Bronchial epithelial cell (primary cell): ENCODE results near the gene SNTB2. TPM values are rescaled to one million over a fixed set of nuclear protein-coding genes. Genes with fewer than 3 reads are reported as not detected.

Experiments
- DNase-seq: peaks from one replicate; pipeline ENCODE4 v3.0.0-alpha.2; 2010; ENCODE audit warnings: low read depth
- FAIRE-seq: peaks from 2 replicates; lab custom pipeline; 2011; peaks lifted over from hg19 to GRCh38; lab: Jason Lieb, UNC
- H3K27me3 ChIP-seq: 2 replicates; pipeline ENCODE4 v1.5.1; 2011; ENCODE audit warnings: low read length; ENCODE audit not compliant: control insufficient read depth, insufficient read depth
- H3K36me3 ChIP-seq: 2 replicates; pipeline ENCODE4 v1.5.1; 2011; ENCODE audit warnings: low read length; ENCODE audit not compliant: control insufficient read depth, insufficient read depth
- H3K4me3 ChIP-seq: 2 replicates; pipeline ENCODE4 v1.5.1; 2011; ENCODE audit warnings: mild to moderate bottlenecking, low read depth, low read length, control low read depth
- total RNA-seq: library from RNA; depleted of rRNA; stranded (reverse); fragments of >200 nt; gene quantifications from 2 replicates; pipeline ENCODE4 v1.2.1, GENCODE V29; 2014
- TF ChIP-seq, protein P1 (sequence below): IDR thresholded peaks from 2 replicates; pipeline ENCODE4 v1.5.1; 2011; ENCODE audit warnings: mild to moderate bottlenecking, moderate library complexity, low read length, control low read depth, inconsistent platforms; ENCODE audit not compliant: insufficient read depth, severe bottlenecking

The SNTB2 gene
- total RNA-seq, 1 donor from 2014 or later, result 10.5 TPM

DNA sequence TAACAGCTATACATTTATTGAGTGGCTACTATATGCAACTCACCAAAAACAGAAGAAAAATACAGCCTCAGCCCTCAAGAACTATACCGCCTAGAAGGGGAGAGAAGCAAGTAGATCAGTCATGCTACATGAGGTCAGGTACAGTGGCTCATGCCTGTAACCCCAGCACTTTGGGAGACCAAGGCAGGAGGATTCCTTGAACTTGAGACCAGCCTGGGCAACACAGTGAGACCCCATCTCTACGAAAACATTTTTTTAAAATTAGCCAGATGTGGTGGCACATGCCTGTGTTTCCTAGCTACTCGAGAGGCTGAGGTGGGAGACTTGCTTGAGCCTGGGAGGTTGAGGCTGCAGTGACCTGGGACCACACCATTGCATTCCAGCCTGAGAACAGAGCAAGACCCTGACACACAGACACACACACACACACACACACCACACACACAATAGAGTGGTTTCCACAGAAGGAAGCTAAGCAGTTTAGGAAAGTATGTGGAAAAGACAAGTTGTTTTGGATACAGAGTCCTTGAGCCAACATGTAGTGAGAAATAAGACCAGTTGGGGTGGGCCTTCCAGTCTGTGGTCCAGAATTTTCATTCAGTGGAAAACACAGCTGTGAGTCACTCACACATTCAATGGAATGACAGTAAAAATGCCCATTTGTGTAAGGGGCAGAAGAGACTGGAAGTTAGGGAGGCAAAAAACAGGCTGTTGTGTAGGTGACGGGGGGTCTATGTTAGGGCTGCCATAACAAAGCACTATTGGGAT, 10.7 kb upstream of the SNTB2 start:
- Histone ChIP-seq H3K36me3 (no peaks in the 10 kb centered on the region), H3K27me3 (no peaks in the 10 kb centered on the region), H3K4me3 (no peak overlapping the region)
- DNase-seq, result no peak
- FAIRE-seq, result no peak
- TF ChIP-seq, protein P1, sequence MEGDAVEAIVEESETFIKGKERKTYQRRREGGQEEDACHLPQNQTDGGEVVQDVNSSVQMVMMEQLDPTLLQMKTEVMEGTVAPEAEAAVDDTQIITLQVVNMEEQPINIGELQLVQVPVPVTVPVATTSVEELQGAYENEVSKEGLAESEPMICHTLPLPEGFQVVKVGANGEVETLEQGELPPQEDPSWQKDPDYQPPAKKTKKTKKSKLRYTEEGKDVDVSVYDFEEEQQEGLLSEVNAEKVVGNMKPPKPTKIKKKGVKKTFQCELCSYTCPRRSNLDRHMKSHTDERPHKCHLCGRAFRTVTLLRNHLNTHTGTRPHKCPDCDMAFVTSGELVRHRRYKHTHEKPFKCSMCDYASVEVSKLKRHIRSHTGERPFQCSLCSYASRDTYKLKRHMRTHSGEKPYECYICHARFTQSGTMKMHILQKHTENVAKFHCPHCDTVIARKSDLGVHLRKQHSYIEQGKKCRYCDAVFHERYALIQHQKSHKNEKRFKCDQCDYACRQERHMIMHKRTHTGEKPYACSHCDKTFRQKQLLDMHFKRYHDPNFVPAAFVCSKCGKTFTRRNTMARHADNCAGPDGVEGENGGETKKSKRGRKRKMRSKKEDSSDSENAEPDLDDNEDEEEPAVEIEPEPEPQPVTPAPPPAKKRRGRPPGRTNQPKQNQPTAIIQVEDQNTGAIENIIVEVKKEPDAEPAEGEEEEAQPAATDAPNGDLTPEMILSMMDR, result no peak

DNA sequence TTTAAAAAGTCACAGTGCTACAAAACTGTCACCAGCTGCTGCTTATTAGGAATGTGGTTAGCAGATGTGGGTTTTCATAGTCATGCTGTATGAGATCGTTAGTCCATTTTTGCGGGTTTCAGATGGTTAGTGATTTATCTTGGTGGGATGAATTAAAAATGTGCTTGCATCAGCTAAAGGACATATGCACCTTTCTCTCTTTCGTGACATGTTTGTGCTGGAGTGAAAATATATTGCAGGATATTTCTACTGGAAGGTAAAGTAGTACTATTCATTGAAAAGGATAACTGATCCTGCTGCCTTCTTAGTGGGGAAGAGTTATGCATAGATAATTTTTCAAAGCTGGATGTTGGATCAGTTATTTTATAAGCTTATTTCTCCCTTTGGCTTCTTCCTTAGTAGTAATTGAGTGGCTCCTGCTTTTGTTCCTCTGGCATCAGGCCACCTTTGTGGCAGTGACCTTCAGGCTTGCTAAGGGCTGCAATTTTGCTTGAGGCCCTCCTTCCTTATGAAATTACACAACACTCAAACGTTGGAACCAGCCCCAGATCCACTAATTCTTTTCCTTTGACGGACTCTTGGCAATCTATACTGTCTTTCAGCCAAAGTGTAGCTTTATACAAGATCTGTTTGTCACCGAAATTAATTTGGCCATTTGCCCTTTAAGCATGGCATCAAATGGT, 7.5 kb upstream of the SNTB2 start:
- TF ChIP-seq, protein P1, result no peak
- no peaks in the 10 kb centered on the region for H3K27me3 ChIP-seq
- no peaks in the 10 kb centered on the region for H3K36me3 ChIP-seq
- no peak overlapping the region for H3K4me3 ChIP-seq
- FAIRE-seq (no peak), DNase-seq (peak; percentile 43)

DNA sequence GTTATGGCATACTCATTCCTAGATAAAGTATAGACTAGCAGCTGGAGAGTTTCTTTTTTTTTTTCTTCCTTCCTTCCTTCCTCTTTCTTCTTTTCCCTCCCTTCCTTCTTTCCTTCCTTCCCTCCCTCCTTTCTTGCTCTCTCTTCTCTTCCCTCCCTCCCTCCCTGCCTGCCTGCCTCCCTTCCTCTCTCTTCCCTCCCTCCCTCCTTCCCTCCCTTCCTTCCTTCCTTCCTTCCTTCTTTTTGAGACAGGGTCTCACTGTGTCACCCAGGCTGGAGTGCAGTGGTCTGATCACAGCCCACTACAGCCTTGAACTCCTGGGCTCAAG, 7.0 kb upstream of the SNTB2 start:
- Histone ChIP-seq H3K4me3 (no peak overlapping the region), H3K27me3 (no peaks in the 10 kb centered on the region), H3K36me3 (no peaks in the 10 kb centered on the region)
- TF ChIP-seq, protein P1, result no peak
- no peak for FAIRE-seq
- DNase-seq, result no peak

DNA sequence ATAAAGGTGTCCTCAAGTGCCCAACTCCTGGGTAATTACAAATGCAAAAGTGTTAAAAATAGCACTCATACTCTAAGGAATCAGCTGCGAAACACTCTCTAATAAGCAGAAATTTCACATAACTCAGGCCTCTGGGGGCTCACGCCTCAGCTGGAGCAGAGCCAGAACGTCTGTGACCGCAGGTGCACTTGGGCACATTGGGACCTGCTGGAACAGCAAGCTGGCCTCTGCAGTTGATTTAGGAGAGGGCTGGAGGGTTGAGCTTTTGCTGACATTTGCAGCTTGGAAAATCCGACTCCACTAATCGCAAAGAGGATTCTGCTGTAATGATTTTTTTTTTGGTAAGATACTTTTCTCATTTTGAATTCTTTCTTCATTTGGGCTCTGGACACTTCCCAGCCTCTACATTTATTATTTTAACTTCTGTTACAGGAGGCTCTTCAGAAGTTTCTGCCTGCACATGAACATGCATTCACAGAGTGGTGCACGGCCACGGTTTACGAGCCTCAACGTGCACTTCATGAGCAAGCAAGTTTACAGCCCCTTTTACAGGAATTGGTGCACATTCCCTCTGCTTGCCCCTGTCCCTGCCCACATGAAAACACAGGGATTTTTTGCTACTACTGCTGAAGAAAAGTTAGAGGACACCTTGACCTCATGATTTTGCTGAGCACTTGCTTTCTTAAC, 4.1 kb upstream of the SNTB2 start:
- Histone ChIP-seq H3K4me3 (no peak overlapping the region), H3K27me3 (no peaks in the 10 kb centered on the region), H3K36me3 (no peaks in the 10 kb centered on the region)
- FAIRE-seq (no peak), DNase-seq (peak; percentile 67)
- TF ChIP-seq, protein P1, result no peak

DNA sequence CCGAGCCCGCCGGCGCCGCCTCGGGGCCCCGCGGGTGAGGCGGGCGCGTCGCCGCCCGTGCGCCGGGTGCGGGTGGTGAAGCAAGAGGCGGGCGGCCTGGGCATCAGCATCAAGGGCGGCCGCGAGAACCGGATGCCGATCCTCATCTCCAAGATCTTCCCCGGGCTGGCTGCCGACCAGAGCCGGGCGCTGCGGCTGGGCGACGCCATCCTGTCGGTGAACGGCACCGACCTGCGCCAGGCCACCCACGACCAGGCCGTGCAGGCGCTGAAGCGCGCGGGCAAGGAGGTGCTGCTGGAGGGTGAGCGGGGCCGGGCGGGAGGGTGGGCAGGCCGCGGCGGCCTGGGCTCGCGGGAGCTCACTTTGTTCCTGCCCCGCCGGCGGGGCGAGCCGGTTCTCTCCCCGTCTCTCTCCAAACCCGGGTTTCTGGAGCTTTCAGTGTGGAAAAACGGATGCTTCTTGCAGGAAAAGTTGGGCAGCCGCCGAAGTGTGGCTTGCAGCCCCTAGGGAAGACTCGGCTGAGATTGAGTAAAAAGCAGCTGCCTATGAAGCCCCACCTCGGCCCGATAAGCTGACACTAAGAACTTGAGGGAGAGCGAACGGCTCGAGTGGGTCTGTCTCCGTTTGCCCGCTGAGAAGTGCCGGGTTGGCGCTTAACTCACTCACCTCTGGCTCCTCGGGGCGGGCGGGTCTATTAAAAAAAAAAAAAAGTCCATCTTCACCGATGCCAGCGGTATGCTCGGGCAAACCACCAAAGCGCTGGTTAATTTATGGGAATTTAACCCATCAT, 677 bp downstream of the SNTB2 start:
- peak; percentile 20 for DNase-seq

More for the DNA sequence above, 677 bp downstream of the SNTB2 start:
- peak overlapping the region; percentile 71 for H3K4me3 ChIP-seq
- no peaks in the 10 kb centered on the region for H3K36me3 ChIP-seq
- no peaks in the 10 kb centered on the region for H3K27me3 ChIP-seq
- no peak for FAIRE-seq
- TF ChIP-seq, protein P1, result no peak
